Immature natural killer cell (primary cell): ENCODE measurements around the gene FMN1. TPM values are rescaled to one million over a fixed set of nuclear protein-coding genes. Genes with fewer than 3 reads are reported as not detected.

Experiments
- DNase-seq, 3 donors: peaks; one replicate each; pipeline ENCODE4 v3.0.0; 2022; ENCODE audit warnings: mixed read lengths in 1 of 3
- H3K27ac Mint-ChIP-seq, 6 donors: one replicate each; pipeline ENCODE4 v1.8.0; 2020; ENCODE audit warnings: mixed read lengths in 6 of 6, mild to moderate bottlenecking in 5 of 6, inconsistent platforms in 4 of 6, moderate library complexity in 3 of 6
- H3K27me3 Mint-ChIP-seq, 3 donors: one replicate each; pipeline ENCODE4 v1.8.0; 2020 to 2021; ENCODE audit warnings: low read depth in 3 of 3, mild to moderate bottlenecking in 3 of 3, mixed read lengths in 3 of 3, moderate library complexity in 3 of 3, inconsistent platforms in 1 of 3
- H3K36me3 Mint-ChIP-seq, 3 donors: one replicate each; pipeline ENCODE4 v1.8.0; 2020; ENCODE audit warnings: mixed read lengths in 3 of 3, inconsistent platforms in 2 of 3, mild to moderate bottlenecking in 2 of 3
- H3K4me1 Mint-ChIP-seq, 2 donors: one replicate each; pipeline ENCODE4 v1.8.0; 2020; ENCODE audit warnings: inconsistent platforms in 2 of 2, mild to moderate bottlenecking in 2 of 2, mixed read lengths in 2 of 2, moderate library complexity in 1 of 2
- H3K4me3 Mint-ChIP-seq, 5 donors: one replicate each; pipeline ENCODE4 v1.8.0; 2020; ENCODE audit warnings: mild to moderate bottlenecking in 5 of 5, mixed read lengths in 5 of 5, inconsistent platforms in 3 of 5, moderate library complexity in 3 of 5
- H3K9me3 Mint-ChIP-seq, 6 donors: one replicate each; pipeline ENCODE4 v1.8.0; 2020; ENCODE audit warnings: mild to moderate bottlenecking in 6 of 6, mixed read lengths in 6 of 6, inconsistent platforms in 4 of 6, moderate library complexity in 3 of 6
- polyA plus RNA-seq, 3 donors: library from polyadenylated mRNA; unstranded; fragments of 300-500 nt; fragmentation: Illumina TruSeq; gene quantifications; one replicate each; pipeline ENCODE4 v1.2.3, GENCODE V29; 2021

Gene FMN1
- polyA plus RNA-seq, 3 donors from 2014 or later, result not detected

DNA sequence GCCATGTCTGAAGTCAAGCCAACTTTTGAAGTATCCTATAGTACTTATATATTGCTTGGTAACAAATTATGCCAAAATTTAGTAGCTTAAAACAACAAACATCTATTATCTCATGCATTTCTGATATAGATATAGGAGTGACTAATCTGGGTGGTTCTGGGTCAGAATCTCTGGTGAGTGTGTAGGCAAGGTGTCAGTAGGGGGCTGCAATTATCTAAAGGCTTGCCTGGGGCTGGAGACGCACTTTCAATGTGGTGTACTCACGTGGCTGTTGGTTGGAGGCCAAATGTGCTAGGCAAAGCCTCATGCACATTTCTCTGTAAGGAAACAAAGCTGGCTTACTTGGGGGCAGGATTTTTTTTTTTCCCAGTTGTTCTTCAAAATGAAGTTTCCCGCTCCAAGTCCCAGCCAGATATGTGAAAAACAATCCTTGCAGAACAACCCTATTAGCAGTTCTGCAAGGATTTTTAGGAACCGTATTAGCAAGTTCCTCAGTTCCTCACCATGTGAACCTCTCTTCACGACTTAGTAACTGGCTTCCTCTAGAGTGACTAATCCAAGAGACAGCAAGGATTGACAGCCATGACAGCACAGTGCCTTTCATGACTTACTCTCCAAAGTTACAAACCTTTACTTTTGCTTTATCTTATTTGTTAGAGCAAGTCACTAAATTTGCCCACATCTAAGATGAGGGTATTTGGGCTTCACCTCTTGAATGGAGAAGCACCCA is 450.9 kb downstream of the FMN1 start:
- Mint-ChIP-seq H3K9me3 (no peaks in the 10 kb centered on the region), H3K27me3 (peaks cover 2 to 5% (median 2%) of the 10 kb centered on the region in 3 donors), H3K36me3 (no peaks in the 10 kb centered on the region), H3K27ac (no peak overlapping the region), H3K4me1 (no peaks in the 10 kb centered on the region), H3K4me3 (no peak overlapping the region)
- no peak for DNase-seq

DNA sequence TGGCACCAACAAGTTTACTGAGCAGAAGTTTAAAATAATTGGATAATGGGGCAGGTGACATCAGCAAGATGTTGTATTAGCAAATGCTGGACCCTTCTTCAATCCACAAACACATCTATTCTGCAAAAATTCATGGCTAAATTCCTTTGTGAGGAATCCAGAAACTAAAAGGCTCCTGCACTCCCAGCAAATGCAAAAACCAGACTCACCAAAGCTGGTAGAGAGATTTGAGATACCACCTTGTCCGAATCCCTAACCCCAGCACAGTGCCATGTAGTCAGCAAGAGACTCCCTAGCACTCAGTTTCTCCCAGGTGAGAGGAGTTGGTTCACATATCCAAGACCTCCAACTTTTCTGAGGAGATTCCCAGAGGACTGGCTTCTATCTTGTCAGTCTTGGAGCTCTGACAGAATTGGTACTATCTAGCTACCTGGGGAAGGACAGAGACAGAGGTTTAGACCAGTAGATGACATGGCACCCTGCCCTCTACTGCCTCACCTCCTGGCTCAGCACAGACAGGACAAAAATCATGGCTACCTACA is 454.9 kb downstream of the FMN1 start:
- H3K36me3 Mint-ChIP-seq, result no peaks in the 10 kb centered on the region
- H3K4me3 Mint-ChIP-seq, result no peak overlapping the region
- H3K27ac Mint-ChIP-seq, result no peak overlapping the region
- H3K4me1 Mint-ChIP-seq, result no peaks in the 10 kb centered on the region
- peaks cover 0 to 3% (median 0%) of the 10 kb centered on the region in 6 donors for H3K9me3 Mint-ChIP-seq
- peaks cover 5 to 14% (median 6%) of the 10 kb centered on the region in 3 donors for H3K27me3 Mint-ChIP-seq
- no peak for DNase-seq

DNA sequence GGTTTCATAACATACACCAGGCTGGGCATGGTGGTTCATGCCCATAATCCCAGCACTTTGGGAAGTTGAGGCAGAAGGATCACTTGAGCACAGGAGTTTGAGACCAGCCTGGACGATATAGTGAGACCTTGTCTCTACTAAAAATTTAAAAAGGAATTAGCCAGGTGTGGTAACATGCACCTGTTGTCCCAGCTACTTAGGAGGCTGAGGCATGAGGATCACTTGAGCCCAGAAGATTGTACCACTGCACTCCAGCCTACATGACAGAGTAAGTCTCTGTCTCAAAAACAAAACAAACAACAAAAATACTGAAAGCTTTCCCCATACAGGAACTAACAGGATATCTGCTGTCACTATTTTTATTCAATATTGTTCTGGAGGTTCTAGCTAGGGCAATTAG is 455.8 kb downstream of the FMN1 start:
- Mint-ChIP-seq H3K27ac (no peak overlapping the region), H3K4me3 (no peak overlapping the region), H3K36me3 (no peaks in the 10 kb centered on the region), H3K27me3 (peaks cover 5 to 18% (median 6%) of the 10 kb centered on the region in 3 donors), H3K4me1 (no peaks in the 10 kb centered on the region), H3K9me3 (peaks cover 0 to 3% (median 0%) of the 10 kb centered on the region in 6 donors)
- DNase-seq, result no peak

DNA sequence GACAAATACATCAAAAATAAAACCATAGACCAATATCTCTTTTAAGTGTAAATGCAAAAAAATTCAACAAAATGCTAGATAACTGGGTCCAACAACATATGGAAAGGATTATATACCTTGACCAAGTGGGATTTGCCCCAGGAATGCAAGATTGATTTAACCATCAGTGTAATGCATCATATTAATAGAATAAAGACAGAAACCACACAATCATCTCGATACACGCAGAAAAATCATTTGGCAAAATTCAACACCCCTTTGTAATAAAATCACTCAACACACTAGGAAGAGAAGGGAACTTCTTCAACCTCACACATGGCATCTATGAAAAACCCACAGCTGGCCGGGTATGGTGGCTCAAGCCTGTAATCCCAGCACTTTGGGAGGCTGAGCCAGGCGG is 457.2 kb downstream of the FMN1 start:
- Mint-ChIP-seq H3K27ac (no peak overlapping the region), H3K4me3 (no peak overlapping the region), H3K9me3 (peaks cover 0 to 3% (median 0%) of the 10 kb centered on the region in 6 donors), H3K27me3 (peaks cover 5 to 18% (median 6%) of the 10 kb centered on the region in 3 donors), H3K36me3 (no peaks in the 10 kb centered on the region), H3K4me1 (no peaks in the 10 kb centered on the region)
- no peak for DNase-seq

DNA sequence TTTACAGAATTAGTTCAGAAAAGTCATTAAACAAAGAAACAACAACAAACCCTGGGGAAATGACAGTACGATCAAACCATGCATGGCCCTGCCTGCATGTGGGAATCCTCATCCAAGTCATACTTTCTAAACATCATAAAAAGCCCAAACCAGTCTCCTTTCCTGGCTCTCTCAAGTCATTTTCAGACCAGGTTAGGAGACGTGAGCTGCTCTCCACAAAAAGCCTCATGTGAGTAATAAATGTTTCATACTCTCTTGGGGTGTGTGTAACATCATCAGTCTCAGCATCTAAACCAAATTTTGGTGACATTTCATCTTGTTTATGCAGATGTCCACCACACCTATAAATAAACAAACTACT is 457.8 kb downstream of the FMN1 start:
- Mint-ChIP-seq H3K4me3 (no peak overlapping the region), H3K4me1 (no peaks in the 10 kb centered on the region), H3K36me3 (no peaks in the 10 kb centered on the region), H3K9me3 (peaks cover 0 to 3% (median 0%) of the 10 kb centered on the region in 6 donors), H3K27me3 (peaks cover 5 to 18% (median 6%) of the 10 kb centered on the region in 3 donors), H3K27ac (no peak overlapping the region)
- no peak for DNase-seq

DNA sequence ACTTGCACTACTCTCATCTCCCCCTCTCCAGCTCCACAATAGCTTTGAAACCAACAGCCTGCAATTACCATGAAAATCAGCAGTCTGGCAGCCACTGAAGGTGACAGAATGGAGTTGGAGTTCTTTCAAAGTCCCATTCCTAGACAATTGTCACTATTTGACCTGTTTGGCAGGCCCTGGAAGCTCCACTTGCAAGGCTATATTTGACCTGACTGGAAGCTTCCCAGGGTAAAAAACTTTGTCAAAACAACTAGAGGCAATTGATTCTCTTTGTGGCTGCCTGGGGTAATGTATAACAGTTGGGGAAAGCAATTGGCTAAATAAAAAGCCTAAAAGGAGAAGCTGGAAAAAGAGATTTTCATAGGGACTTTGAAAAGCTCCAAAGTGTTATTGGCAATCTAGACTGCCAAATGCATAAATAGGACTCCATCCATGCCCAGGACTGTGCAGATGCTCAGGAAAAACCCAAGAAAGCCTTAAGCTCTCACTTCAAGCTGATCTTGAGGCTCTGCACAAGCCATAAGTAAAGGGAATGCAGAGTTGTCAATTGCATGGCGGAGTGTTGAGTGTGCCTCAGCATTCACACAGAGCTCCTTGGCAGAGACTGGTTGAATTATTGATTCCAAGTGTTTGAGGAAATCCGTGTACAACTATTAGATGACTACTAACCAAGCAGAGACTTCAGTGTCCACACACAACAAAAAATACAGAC is 458.4 kb downstream of the FMN1 start:
- H3K4me1 Mint-ChIP-seq, result no peaks in the 10 kb centered on the region
- no peak overlapping the region for H3K27ac Mint-ChIP-seq
- H3K36me3 Mint-ChIP-seq, result no peaks in the 10 kb centered on the region
- H3K27me3 Mint-ChIP-seq, result peaks cover 5 to 18% (median 6%) of the 10 kb centered on the region in 3 donors
- no peak overlapping the region for H3K4me3 Mint-ChIP-seq
- no peak for DNase-seq
- peaks cover 0 to 3% (median 0%) of the 10 kb centered on the region in 6 donors for H3K9me3 Mint-ChIP-seq

DNA sequence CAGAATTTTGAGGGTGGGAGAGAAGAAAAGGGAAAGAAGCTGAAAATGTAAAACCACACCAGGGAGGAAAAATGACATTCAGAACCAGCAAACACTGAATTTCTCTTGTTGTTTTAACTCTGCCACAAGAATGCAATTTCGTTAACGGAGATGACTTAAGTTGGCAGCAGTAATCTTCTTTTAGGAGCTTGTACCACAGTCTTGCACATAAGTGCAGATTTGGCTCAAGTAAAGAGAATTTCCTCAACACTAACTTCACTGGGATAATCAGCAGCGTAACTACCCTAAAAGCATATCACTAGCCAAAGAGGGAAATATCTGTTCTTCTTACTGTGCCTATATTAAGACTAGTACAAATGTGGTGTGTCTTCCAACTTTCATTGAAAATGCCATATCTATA is 461.2 kb downstream of the FMN1 start:
- Mint-ChIP-seq H3K4me3 (no peak overlapping the region), H3K9me3 (peaks cover 0 to 3% (median 0%) of the 10 kb centered on the region in 6 donors), H3K4me1 (no peaks in the 10 kb centered on the region), H3K27ac (no peak overlapping the region), H3K36me3 (no peaks in the 10 kb centered on the region), H3K27me3 (peaks cover 6 to 16% (median 6%) of the 10 kb centered on the region in 3 donors)
- DNase-seq, result no peak

DNA sequence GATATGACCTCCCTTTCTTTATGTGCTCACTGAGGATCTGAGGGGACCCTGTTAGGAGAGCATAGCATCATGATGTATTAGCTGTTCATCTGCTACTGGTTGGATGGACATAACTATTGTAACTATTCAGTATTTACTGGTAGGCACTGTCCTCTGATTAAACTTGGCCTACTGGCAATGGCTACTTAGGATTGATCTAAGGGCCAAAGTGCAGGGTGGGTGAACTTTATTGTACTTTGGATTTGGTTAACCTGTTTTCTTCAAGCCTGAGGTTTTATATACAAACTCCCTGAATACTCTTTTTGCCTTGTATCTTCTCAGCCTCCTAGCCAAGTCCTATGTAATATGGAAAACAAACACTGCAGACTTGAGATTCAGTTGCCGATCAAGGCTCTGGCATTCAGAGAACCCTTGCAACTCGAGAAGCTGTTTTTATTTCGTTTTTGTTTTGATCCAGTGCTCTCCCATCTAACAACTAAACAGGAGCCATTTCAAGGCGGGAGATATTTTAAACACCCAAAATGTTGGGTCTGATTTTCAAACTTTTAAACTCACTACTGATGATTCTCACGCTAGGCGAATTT is 461.8 kb downstream of the FMN1 start:
- Mint-ChIP-seq H3K4me1 (no peaks in the 10 kb centered on the region), H3K27ac (no peak overlapping the region), H3K27me3 (peaks cover 6 to 16% (median 6%) of the 10 kb centered on the region in 3 donors), H3K9me3 (peaks cover 0 to 3% (median 0%) of the 10 kb centered on the region in 6 donors), H3K36me3 (no peaks in the 10 kb centered on the region), H3K4me3 (no peak overlapping the region)
- DNase-seq, result no peak

DNA sequence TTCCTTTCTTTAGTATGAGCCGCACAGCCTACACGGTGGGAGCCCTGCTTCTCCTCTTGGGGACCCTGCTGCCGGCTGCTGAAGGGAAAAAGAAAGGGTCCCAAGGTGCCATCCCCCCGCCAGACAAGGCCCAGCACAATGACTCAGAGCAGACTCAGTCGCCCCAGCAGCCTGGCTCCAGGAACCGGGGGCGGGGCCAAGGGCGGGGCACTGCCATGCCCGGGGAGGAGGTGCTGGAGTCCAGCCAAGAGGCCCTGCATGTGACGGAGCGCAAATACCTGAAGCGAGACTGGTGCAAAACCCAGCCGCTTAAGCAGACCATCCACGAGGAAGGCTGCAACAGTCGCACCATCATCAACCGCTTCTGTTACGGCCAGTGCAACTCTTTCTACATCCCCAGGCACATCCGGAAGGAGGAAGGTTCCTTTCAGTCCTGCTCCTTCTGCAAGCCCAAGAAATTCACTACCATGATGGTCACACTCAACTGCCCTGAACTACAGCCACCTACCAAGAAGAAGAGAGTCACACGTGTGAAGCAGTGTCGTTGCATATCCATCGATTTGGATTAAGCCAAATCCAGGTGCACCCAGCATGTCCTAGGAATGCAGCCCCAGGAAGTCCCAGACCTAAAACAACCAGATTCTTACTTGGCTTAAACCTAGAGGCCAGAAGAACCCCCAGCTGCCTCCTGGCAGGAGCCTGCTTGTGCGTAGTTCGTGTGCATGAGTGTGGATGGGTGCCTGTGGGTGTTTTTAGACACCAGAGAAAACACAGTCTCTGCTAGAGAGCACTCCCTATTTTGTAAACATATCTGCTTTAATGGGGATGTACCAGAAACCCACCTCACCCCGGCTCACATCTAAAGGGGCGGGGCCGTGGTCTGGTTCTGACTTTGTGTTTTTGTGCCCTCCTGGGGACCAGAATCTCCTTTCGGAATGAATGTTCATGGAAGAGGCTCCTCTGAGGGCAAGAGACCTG is 463.5 kb downstream of the FMN1 start:
- peaks cover 0 to 5% (median 0%) of the 10 kb centered on the region in 6 donors for H3K9me3 Mint-ChIP-seq

DNA sequence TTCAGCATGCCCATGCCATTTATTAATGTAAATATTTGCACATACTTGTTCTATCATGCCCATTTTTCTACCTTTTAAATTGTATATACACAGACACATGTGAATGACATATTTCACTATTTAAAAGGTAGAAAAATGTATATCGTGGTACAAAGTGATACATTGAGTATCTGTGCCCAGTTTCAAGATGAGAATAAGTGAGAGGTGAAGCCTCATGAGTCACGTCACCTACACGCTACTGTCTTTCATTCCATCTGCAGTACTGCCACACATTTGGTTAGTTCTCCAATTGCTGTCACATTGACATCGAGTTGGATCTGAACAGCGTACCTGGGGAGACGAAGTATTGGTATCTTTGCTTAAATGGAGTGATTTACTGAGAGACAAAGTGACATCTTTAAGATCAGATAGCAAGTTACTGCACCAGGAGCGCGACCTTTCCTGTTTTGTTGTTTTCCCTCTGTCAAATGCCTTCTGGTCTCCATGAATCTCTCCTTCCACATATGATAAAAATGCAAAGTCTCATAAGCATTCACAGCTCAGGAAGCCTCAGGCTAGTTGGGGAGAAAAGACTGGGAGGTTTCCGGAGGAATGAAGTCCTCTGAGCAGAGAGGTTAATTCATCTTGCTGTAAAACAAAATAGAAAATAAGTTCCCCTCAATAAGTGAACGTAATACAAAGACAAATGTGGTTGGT is 464.7 kb downstream of the FMN1 start:
- peaks cover 0 to 10% (median 5%) of the 10 kb centered on the region in 3 donors for H3K27me3 Mint-ChIP-seq
- H3K9me3 Mint-ChIP-seq, result peaks cover 0 to 5% (median 0%) of the 10 kb centered on the region in 6 donors
- H3K27ac Mint-ChIP-seq, result no peak overlapping the region
- no peaks in the 10 kb centered on the region for H3K4me1 Mint-ChIP-seq
- H3K4me3 Mint-ChIP-seq, result no peak overlapping the region
- DNase-seq, result no peak
- H3K36me3 Mint-ChIP-seq, result no peaks in the 10 kb centered on the region

More for the DNA sequence above, 463.5 kb downstream of the FMN1 start:
- Mint-ChIP-seq H3K27me3 (peaks cover 4 to 6% (median 5%) of the 10 kb centered on the region in 3 donors), H3K4me1 (no peaks in the 10 kb centered on the region), H3K27ac (no peak overlapping the region), H3K4me3 (no peak overlapping the region), H3K36me3 (no peaks in the 10 kb centered on the region)
- no peak for DNase-seq

DNA sequence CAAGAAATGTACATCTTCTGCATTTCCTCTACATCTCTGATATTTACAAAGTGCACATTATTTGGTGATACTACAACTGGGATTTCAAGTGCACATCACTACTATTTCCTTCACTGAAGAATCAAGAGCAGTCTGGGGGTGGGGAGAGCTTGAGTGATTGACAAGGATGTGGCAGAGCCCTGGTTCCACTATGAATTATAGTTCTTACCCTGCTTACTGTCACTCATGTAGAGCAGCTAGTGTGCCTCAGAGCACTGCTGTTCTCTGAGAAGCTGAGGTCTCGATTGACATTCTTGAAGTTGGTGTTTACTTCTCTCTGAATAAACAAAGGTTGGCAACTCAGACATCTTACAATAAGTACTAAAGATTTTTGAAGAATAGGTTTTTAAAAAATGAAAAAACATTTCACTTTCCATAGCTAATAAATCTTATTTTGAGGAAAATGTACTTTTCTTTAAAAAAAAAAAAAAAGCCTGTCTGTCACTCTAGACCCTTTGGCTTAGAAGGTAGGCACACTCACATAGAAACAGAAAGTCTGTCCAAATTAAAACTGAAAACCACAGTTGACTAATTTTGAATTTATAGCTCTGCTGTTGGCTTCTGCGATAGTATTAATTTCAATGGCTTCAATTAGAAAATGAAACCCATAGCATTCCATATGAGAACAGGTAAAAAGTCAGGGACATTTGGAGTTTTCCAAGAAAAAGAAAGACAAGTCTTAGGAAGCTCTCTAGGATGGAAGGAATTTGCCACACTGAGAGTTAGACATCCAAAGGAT is 471.2 kb downstream of the FMN1 start:
- no peak overlapping the region for H3K4me3 Mint-ChIP-seq
- peaks cover 0 to 5% (median 0%) of the 10 kb centered on the region in 6 donors for H3K9me3 Mint-ChIP-seq
- no peak overlapping the region for H3K27ac Mint-ChIP-seq
- H3K27me3 Mint-ChIP-seq, result peaks cover 10 to 22% (median 13%) of the 10 kb centered on the region in 3 donors
- no peak for DNase-seq
- peaks cover 3 to 7% of the 10 kb centered on the region in 2 donors for H3K4me1 Mint-ChIP-seq
- no peaks in the 10 kb centered on the region for H3K36me3 Mint-ChIP-seq

DNA sequence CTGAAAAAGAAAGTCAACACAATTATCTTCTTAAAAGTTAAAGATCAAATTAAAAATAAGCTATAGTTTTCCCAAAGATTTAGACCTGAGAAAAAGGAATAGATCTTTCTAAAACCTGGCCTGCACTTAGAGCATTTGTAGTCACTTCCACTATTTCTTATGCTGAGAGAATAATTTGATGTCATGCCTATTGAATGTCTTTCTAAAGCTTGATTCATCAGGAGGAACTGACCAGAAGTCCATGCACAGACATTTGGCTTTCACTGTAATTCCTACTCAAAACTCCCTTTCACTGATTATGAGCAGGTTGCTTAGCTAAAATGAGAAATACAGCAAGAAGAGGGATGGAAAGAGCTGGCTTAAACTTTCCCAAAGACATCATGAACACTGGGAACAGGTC is 472.4 kb downstream of the FMN1 start:
- DNase-seq, result no peak
- Mint-ChIP-seq H3K9me3 (peaks cover 0 to 5% (median 0%) of the 10 kb centered on the region in 6 donors), H3K4me3 (no peak overlapping the region), H3K27ac (no peak overlapping the region), H3K27me3 (peaks cover 10 to 23% (median 13%) of the 10 kb centered on the region in 3 donors), H3K36me3 (no peaks in the 10 kb centered on the region), H3K4me1 (peaks cover 5 to 7% of the 10 kb centered on the region in 2 donors)
